ENCODE results near the gene NOB1.

Gene NOB1

GRCh38 chr16:69754469-69755310, at the start of gene NOB1:
NOB1 (minus strand) TSS chr16:69754926; CDS start chr16:69754910, 16 bp downstream.
- peak within 1 kb of the TSS; percentile 48 for H3K27ac ChIP-seq (ENCODE audit: poor library complexity, severe bottlenecking)

GRCh38 chr16:69804297-69804696, 49.6 kb upstream of the NOB1 start:
- TF ChIP-seq CTCF (IDR thresholded peaks at IDR 0.05; ENCODE audit: poor library complexity, severe bottlenecking): no peak
- no peaks in the 10 kb centered on the region for H3K4me1 ChIP-seq (ENCODE audit: insufficient read depth, poor library complexity, severe bottlenecking)
- H3K36me3 ChIP-seq (ENCODE audit: low read depth): peaks cover 24% of the 10 kb centered on the region
- H3K27me3 ChIP-seq (ENCODE audit: insufficient read depth, poor library complexity, severe bottlenecking): no peaks in the 10 kb centered on the region
- H3K9me3 ChIP-seq (ENCODE audit: severe bottlenecking): peaks cover 2% of the 10 kb centered on the region
- DNase-seq (ENCODE audit: low spot score): no peak
- H3K27ac ChIP-seq (ENCODE audit: poor library complexity, severe bottlenecking): no peak overlapping the region
- H3K4me3 ChIP-seq (ENCODE audit: severe bottlenecking): no peak overlapping the region
- no peak for ATAC-seq (ENCODE audit: low read depth)

More at GRCh38 chr16:69754469-69755310, at the start of gene NOB1:
- peaks cover 29% of the 10 kb centered on the region for H3K36me3 ChIP-seq (ENCODE audit: low read depth)
- no peaks in the 10 kb centered on the region for H3K4me1 ChIP-seq (ENCODE audit: insufficient read depth, poor library complexity, severe bottlenecking)
- peak; percentile 99 for TF ChIP-seq CTCF (IDR thresholded peaks at IDR 0.05; ENCODE audit: poor library complexity, severe bottlenecking)
- no peaks in the 10 kb centered on the region for H3K9me3 ChIP-seq (ENCODE audit: severe bottlenecking)
- H3K27me3 ChIP-seq (ENCODE audit: insufficient read depth, poor library complexity, severe bottlenecking): no peaks in the 10 kb centered on the region
- DNase-seq (ENCODE audit: low spot score) (peak; percentile 92), ATAC-seq (ENCODE audit: low read depth) (peak; percentile 97)
- peak within 1 kb of the TSS; percentile 85 for H3K4me3 ChIP-seq (ENCODE audit: severe bottlenecking)

GRCh38 chr16:69799611-69800031, 44.9 kb upstream of the NOB1 start:
- TF ChIP-seq CTCF (IDR thresholded peaks at IDR 0.05; ENCODE audit: poor library complexity, severe bottlenecking): no peak

GRCh38 chr16:69798466-69798865, 43.7 kb upstream of the NOB1 start:
- H3K4me1 ChIP-seq (ENCODE audit: insufficient read depth, poor library complexity, severe bottlenecking): no peaks in the 10 kb centered on the region
- ATAC-seq (ENCODE audit: low read depth) (no peak), DNase-seq (ENCODE audit: low spot score) (no peak)
- H3K9me3 ChIP-seq (ENCODE audit: severe bottlenecking): no peaks in the 10 kb centered on the region
- no peak overlapping the region for H3K27ac ChIP-seq (ENCODE audit: poor library complexity, severe bottlenecking)
- H3K27me3 ChIP-seq (ENCODE audit: insufficient read depth, poor library complexity, severe bottlenecking): no peaks in the 10 kb centered on the region
- peak; percentile 11 for TF ChIP-seq CTCF (IDR thresholded peaks at IDR 0.05; ENCODE audit: poor library complexity, severe bottlenecking)
- no peak overlapping the region for H3K4me3 ChIP-seq (ENCODE audit: severe bottlenecking)
- peaks cover 16% of the 10 kb centered on the region for H3K36me3 ChIP-seq (ENCODE audit: low read depth)

More at GRCh38 chr16:69799611-69800031, 44.9 kb upstream of the NOB1 start:
- H3K4me3 ChIP-seq (ENCODE audit: severe bottlenecking): no peak overlapping the region
- peaks cover 21% of the 10 kb centered on the region for H3K36me3 ChIP-seq (ENCODE audit: low read depth)
- H3K27ac ChIP-seq (ENCODE audit: poor library complexity, severe bottlenecking): no peak overlapping the region
- no peaks in the 10 kb centered on the region for H3K9me3 ChIP-seq (ENCODE audit: severe bottlenecking)
- ATAC-seq (ENCODE audit: low read depth) (no peak), DNase-seq (ENCODE audit: low spot score) (no peak)
- H3K27me3 ChIP-seq (ENCODE audit: insufficient read depth, poor library complexity, severe bottlenecking): no peaks in the 10 kb centered on the region
- no peaks in the 10 kb centered on the region for H3K4me1 ChIP-seq (ENCODE audit: insufficient read depth, poor library complexity, severe bottlenecking)
